H9 (cell line): ENCODE data around the gene NENF. TPM values are rescaled to one million over a fixed set of nuclear protein-coding genes. Genes with fewer than 3 reads are reported as not detected.

Experiments
- DNase-seq: peaks from one replicate; pipeline ENCODE4 v3.0.0-alpha.2; 2017
- H2AFZ ChIP-seq: one replicate; pipeline ENCODE4 v1.6.1; 2013; ENCODE audit warnings: mild to moderate bottlenecking, low read length, control low read depth, moderate library complexity
- H2AK5ac ChIP-seq: 2 replicates; pipeline ENCODE4 v1.6.1; 2013; ENCODE audit warnings: low read length, control low read depth, mixed read lengths; ENCODE audit not compliant: insufficient read length
- H2BK120ac ChIP-seq: one replicate; pipeline ENCODE4 v1.6.1; 2013; ENCODE audit warnings: low read depth, mild to moderate bottlenecking, low read length, control low read depth, inconsistent platforms; ENCODE audit not compliant: poor library complexity, severe bottlenecking
- H2BK12ac ChIP-seq: 2 replicates; pipeline ENCODE4 v1.6.1; 2013; ENCODE audit warnings: low read length, control low read depth, mixed read lengths, low read depth; ENCODE audit not compliant: insufficient read length
- H2BK15ac ChIP-seq: 2 replicates; pipeline ENCODE4 v1.6.1; 2013; ENCODE audit warnings: low read depth, low read length, control low read depth
- H2BK20ac ChIP-seq: one replicate; pipeline ENCODE4 v1.6.1; 2013; ENCODE audit warnings: low read depth, mild to moderate bottlenecking, low read length, control low read depth, inconsistent platforms; ENCODE audit not compliant: poor library complexity, severe bottlenecking
- H2BK5ac ChIP-seq: 2 replicates; pipeline ENCODE4 v1.6.1; 2013; ENCODE audit warnings: low read length, control low read depth, mixed read lengths; ENCODE audit not compliant: insufficient read length
- H3K14ac ChIP-seq: 2 replicates; pipeline ENCODE4 v1.6.1; 2013; ENCODE audit warnings: low read length, control low read depth; ENCODE audit not compliant: insufficient read depth
- H3K18ac ChIP-seq: 2 replicates; pipeline ENCODE4 v1.6.1; 2013; ENCODE audit warnings: low read depth, mild to moderate bottlenecking, mixed read lengths, low read length, control low read depth; ENCODE audit not compliant: insufficient read length
- H3K23ac ChIP-seq: 2 replicates; pipeline ENCODE4 v1.6.1; 2013; ENCODE audit warnings: low read length, control low read depth, mixed read lengths, low read depth; ENCODE audit not compliant: insufficient read length
- H3K23me2 ChIP-seq: 2 replicates; pipeline ENCODE4 v1.6.1; 2013; ENCODE audit warnings: low read depth, mild to moderate bottlenecking, mixed read lengths, low read length, control low read depth; ENCODE audit not compliant: insufficient read length, poor library complexity, severe bottlenecking
- H3K27ac ChIP-seq: 2 replicates; pipeline ENCODE4 v1.5.1; 2013; ENCODE audit warnings: low read length, control low read depth, mixed read lengths, low read depth; ENCODE audit not compliant: insufficient read length
- H3K27me3 ChIP-seq: 2 replicates; pipeline ENCODE4 v1.6.1; 2013; ENCODE audit warnings: low read length, control low read depth, inconsistent platforms; ENCODE audit not compliant: insufficient read depth
- H3K4ac ChIP-seq: 2 replicates; pipeline ENCODE4 v1.6.1; 2013; ENCODE audit warnings: low read depth, mild to moderate bottlenecking, control low read depth, inconsistent platforms, low read length, moderate library complexity
- H3K4me1 ChIP-seq: 2 replicates; pipeline ENCODE4 v1.6.1; 2013; ENCODE audit warnings: low read length, control low read depth, inconsistent platforms; ENCODE audit not compliant: insufficient read depth
- H3K4me2 ChIP-seq: 2 replicates; pipeline ENCODE4 v1.6.1; 2013; ENCODE audit warnings: low read length, control low read depth, mixed read lengths; ENCODE audit not compliant: insufficient read length, insufficient read depth
- H3K56ac ChIP-seq: 2 replicates; pipeline ENCODE4 v1.6.1; 2013; ENCODE audit warnings: low read depth, mild to moderate bottlenecking, mixed read lengths, low read length, control low read depth; ENCODE audit not compliant: insufficient read length
- H3K79me1 ChIP-seq: 2 replicates; pipeline ENCODE4 v1.6.1; 2013; ENCODE audit warnings: low read depth, mild to moderate bottlenecking, moderate library complexity, low read length, control low read depth, inconsistent platforms; ENCODE audit not compliant: insufficient read depth, poor library complexity, severe bottlenecking
- H3K79me2 ChIP-seq: 2 replicates; pipeline ENCODE4 v1.6.1; 2013; ENCODE audit warnings: low read length, control low read depth, inconsistent platforms; ENCODE audit not compliant: insufficient read depth
- H3K9ac ChIP-seq: 2 replicates; pipeline ENCODE4 v1.6.1; 2013; ENCODE audit warnings: low read length, control low read depth, mixed read lengths; ENCODE audit not compliant: insufficient read length; ENCODE audit errors: extremely low read depth
- H3K9me3 ChIP-seq: one replicate; pipeline ENCODE4 v1.6.1; 2013; ENCODE audit warnings: low read depth, low read length, inconsistent platforms; ENCODE audit not compliant: control insufficient read depth
- H3T11ph ChIP-seq: one replicate; pipeline ENCODE4 v1.6.1; 2013; ENCODE audit warnings: mild to moderate bottlenecking, low read length, control low read depth, inconsistent platforms
- H4K20me1 ChIP-seq: one replicate; pipeline ENCODE4 v1.6.1; 2013; ENCODE audit not compliant: control insufficient read depth, insufficient read length, insufficient read depth
- H4K5ac ChIP-seq: 2 replicates; pipeline ENCODE4 v1.6.1; 2013; ENCODE audit warnings: low read depth, mild to moderate bottlenecking, mixed read lengths, low read length, control low read depth; ENCODE audit not compliant: insufficient read length
- H4K8ac ChIP-seq: replicated peaks from 2 replicates; pipeline ENCODE4 v1.6.1; 2013; ENCODE audit warnings: low read length, control low read depth, mixed read lengths, low read depth; ENCODE audit not compliant: insufficient read length
- H4K91ac ChIP-seq: 2 replicates; pipeline ENCODE4 v1.6.1; 2013; ENCODE audit warnings: low read depth, mild to moderate bottlenecking, moderate library complexity, mixed read lengths, low read length, control low read depth; ENCODE audit not compliant: insufficient read length
- H3K27ac Mint-ChIP-seq, 3 experiments: 2 replicates in 2 of 3; 3 replicates in 1 of 3; pipeline ENCODE4 v1.8.0; 2020 to 2021; ENCODE audit warnings: mixed read lengths in 3 of 3, mild to moderate bottlenecking in 1 of 3, moderate library complexity in 1 of 3
- H3K27me3 Mint-ChIP-seq: 2 replicates; pipeline ENCODE4 v1.8.0; 2021; ENCODE audit warnings: low read depth, mild to moderate bottlenecking, moderate library complexity, mixed read lengths
- H3K36me3 Mint-ChIP-seq, 3 experiments: 2 replicates in 2 of 3; 3 replicates in 1 of 3; pipeline ENCODE4 v1.8.0; 2020 to 2021; ENCODE audit warnings: low read depth in 3 of 3, mixed read lengths in 3 of 3; ENCODE audit not compliant: insufficient read depth in 1 of 3
- H3K4me1 Mint-ChIP-seq, 2 experiments: 2 replicates each; pipeline ENCODE4 v1.8.0; 2020; ENCODE audit warnings: mixed read lengths in 2 of 2
- H3K4me3 Mint-ChIP-seq, 2 experiments: 2 replicates in 1 of 2; 3 replicates in 1 of 2; pipeline ENCODE4 v1.8.0; 2020 to 2021; ENCODE audit warnings: mild to moderate bottlenecking in 2 of 2, mixed read lengths in 2 of 2, moderate library complexity in 1 of 2
- H3K9me3 Mint-ChIP-seq, 2 experiments: 2 replicates in 1 of 2; 3 replicates in 1 of 2; pipeline ENCODE4 v1.8.0; 2020; ENCODE audit warnings: mild to moderate bottlenecking in 2 of 2, mixed read lengths in 2 of 2, moderate library complexity in 1 of 2
- CTCF ChIP-seq: fragments of 200-600 bp; sonication (generic); conservative IDR thresholded peaks from 3 replicates; pipeline ENCODE4 v1.8.0; 2021; ENCODE audit warnings: antibody characterized with exemption, mild to moderate bottlenecking
- WGBS: extraction: QIAGEN DNeasy Blood & Tissue Kit; methylation state at CpG from one replicate; pipeline ENCODE4 v1.1.7; 2013; ENCODE audit warnings: missing lambda C conversion rate, low lambda C conversion rate, mixed read lengths; ENCODE audit not compliant: insufficient read length; ENCODE audit errors: extremely low coverage; 5-methylcytosine and 5-hydroxymethylcytosine counted together
- total RNA-seq: library from RNA; stranded (reverse); gene quantifications from 2 replicates; pipeline ENCODE4 v1.2.1, GENCODE V29; 2021

NENF gene
- total RNA-seq, 1 experiment from 2014 or later, result 28.3 TPM

- H3K27ac ChIP-seq, result no peak overlapping the region
- no peaks in the 10 kb centered on the region for H3K9me3 ChIP-seq
- no peak overlapping the region for H2BK12ac ChIP-seq
- no peaks in the 10 kb centered on the region for H3K27me3 ChIP-seq
- H2BK15ac ChIP-seq, result no peak overlapping the region
- H3K56ac ChIP-seq, result no peak overlapping the region
- no peak overlapping the region for H2AFZ ChIP-seq
- no peak overlapping the region for H4K91ac ChIP-seq
- no peak overlapping the region for H4K5ac ChIP-seq
- no peak for TF ChIP-seq CTCF
- no peaks in the 10 kb centered on the region for H3K79me2 ChIP-seq
- H3K23ac ChIP-seq, result no peak overlapping the region
- H3K4me1 ChIP-seq, result no peaks in the 10 kb centered on the region; the same call in 1 of the 2 replicates
- H3K36me3 Mint-ChIP-seq, result peaks cover 0 to 1% (median 0%) of the 10 kb centered on the region in 3 experiments; a peak in 2 of 7 replicates
- no peaks in the 10 kb centered on the region for H4K20me1 ChIP-seq
- no CpG with 5 or more reads among the region's 11 CpGs for WGBS
- H3K23me2 ChIP-seq, result no peaks in the 10 kb centered on the region
- no peak overlapping the region for H3T11ph ChIP-seq
- H3K4me3 Mint-ChIP-seq, result no peak overlapping the region
- no peaks in the 10 kb centered on the region for H3K79me1 ChIP-seq
- no peak overlapping the region for H4K8ac ChIP-seq
- H3K4me2 ChIP-seq, result no peak overlapping the region
- H3K4ac ChIP-seq, result no peak overlapping the region
- no peak overlapping the region; a peak in 2 of 7 replicates for H3K27ac Mint-ChIP-seq
- no peak overlapping the region for H2BK5ac ChIP-seq
- H3K14ac ChIP-seq, result no peak overlapping the region
- H2BK20ac ChIP-seq, result no peak overlapping the region
- H3K9ac ChIP-seq, result no peak overlapping the region
- no peaks in the 10 kb centered on the region; the same call in 1 of the 2 replicates for H3K27me3 Mint-ChIP-seq
- no peak overlapping the region for H2BK120ac ChIP-seq
- H2AK5ac ChIP-seq, result no peak overlapping the region
- DNase-seq, result no peak
- H3K4me1 Mint-ChIP-seq, result peaks cover 17 to 26% of the 10 kb centered on the region in 2 experiments
- no peak overlapping the region for H3K18ac ChIP-seq
- peaks cover 8 to 9% of the 10 kb centered on the region in 2 experiments for H3K9me3 Mint-ChIP-seq
Measured at GRCh38 chr1:212466898-212467650, 34.4 kb downstream of the NENF start.
